GM12875 (cell line): ENCODE results near the gene TNXB.
"Not testable (repeated sequence)": the region's sequence is repeated elsewhere in the genome, so short reads cannot be mapped to it uniquely, and the experiment has no call there.

ENCODE experiments used
- H3K4me3 ChIP-seq: one replicate; pipeline ENCODE4 v1.5.1; 2011; ENCODE audit warnings: low read depth, low read length, control low read depth
- CTCF ChIP-seq: IDR thresholded peaks from 2 replicates; pipeline ENCODE4 v1.5.1; 2011; ENCODE audit warnings: low read depth, mild to moderate bottlenecking, control low read depth, inconsistent platforms, low read length, moderate library complexity, borderline replicate concordance; ENCODE audit not compliant: insufficient read depth

The TNXB gene

GRCh38 chr6:32102255-32102654, 6.9 kb downstream of the TNXB start:
- no peak for TF ChIP-seq CTCF
- no peak overlapping the region for H3K4me3 ChIP-seq

- not testable (repeated sequence) for H3K4me3 ChIP-seq
Measured at GRCh38 chr6:32100251-32100650, 8.9 kb downstream of the TNXB start.

GRCh38 chr6:32097364-32097763, 11.8 kb downstream of the TNXB start:
- no peak overlapping the region for H3K4me3 ChIP-seq
- no peak for TF ChIP-seq CTCF

- no peak for TF ChIP-seq CTCF
Measured at GRCh38 chr6:32096394-32097258, 12.5 kb downstream of the TNXB start.

GRCh38 chr6:32096087-32096393, 13.1 kb downstream of the TNXB start:
- H3K4me3 ChIP-seq, result no peak overlapping the region
- no peak for TF ChIP-seq CTCF

More at GRCh38 chr6:32096394-32097258, 12.5 kb downstream of the TNXB start:
- no peak overlapping the region for H3K4me3 ChIP-seq

GRCh38 chr6:32095338-32096086, 13.6 kb downstream of the TNXB start:
- no peak for TF ChIP-seq CTCF
- H3K4me3 ChIP-seq, result no peak overlapping the region

GRCh38 chr6:32092760-32093497, 16.2 kb downstream of the TNXB start:
- H3K4me3 ChIP-seq, result no peak overlapping the region
- TF ChIP-seq CTCF, result no peak
